SW 1271 (cell line): Measurements from ENCODE around the gene CXCL9.
A peak's percentile ranks its signal among the peaks of the same experiment; 100 is the strongest.
"Not testable (repeated sequence)": the region's sequence is repeated elsewhere in the genome, so short reads cannot be mapped to it uniquely, and the experiment has no call there.

Experiments used
- DNase-seq, 2 experiments: peaks; one replicate each; lab custom pipeline; 2025; lab: John Stamatoyannopoulos, UW

The CXCL9 gene

DNA sequence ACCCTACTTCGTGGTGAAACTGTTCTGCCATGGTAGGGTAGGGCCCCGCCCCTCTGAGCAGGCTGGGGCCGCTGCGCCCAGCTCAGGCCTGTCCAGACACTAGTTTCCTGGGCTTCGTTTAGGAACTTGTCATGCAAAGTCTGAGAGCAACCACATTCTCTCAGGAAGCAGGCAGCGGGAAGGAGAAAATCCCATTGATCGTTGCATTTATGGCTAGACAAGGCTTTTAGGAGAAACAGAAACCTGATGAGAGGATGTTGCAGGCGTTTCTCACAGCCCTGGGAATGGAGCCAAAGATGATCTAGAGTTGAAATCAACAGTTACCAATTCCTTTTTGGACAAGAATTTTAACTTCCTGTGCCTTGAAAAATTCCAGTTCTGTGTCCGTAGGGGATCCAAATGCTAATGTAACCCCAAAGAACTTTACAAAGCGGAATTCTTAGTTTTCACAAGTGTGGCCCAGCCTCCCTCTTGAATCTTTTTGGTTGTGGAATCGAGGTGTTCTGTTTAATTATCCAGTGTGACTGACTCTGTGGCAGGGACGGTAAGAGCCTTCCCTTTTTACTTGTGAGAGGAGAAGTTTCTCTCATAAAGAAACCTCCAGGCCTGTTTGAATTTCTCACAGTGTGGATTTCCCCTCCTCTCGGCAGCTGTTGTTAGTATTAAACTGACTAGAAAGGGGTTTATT lies 4.5 kb upstream of the CXCL9 start:
- no peak for DNase-seq

DNA sequence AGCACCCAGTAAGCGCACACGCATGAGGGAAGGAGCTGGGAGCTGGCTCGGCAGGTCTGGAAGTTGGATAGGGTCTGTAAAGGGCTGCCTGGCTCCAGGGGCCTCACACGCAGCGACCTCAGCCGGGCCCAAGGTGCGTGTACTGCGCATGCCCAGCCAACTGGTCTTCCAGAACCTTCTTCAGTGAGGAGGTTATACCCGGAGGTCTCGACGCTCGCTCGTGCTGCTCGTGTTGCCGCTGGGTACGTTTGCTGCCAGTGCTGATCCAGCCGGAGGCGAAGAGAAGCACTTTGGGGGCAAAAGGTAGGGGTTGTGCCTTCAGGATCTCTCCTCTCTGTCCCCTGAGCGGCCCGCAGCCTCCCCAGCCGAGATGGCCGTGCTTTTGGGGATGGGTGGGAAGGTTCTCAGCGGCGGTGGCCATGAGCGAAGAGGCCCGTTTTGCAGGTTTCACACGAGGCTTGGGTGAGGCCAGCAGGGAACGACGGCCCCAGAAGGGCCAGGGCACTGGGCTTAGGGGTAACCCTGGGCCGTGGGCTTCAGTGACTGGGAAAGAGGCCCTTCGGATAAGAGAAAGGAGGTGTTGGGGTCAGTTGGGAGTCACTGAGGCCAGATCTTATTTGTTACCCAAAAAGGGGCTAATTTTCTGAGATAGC lies 3.8 kb upstream of the CXCL9 start:
- no peak for DNase-seq

DNA sequence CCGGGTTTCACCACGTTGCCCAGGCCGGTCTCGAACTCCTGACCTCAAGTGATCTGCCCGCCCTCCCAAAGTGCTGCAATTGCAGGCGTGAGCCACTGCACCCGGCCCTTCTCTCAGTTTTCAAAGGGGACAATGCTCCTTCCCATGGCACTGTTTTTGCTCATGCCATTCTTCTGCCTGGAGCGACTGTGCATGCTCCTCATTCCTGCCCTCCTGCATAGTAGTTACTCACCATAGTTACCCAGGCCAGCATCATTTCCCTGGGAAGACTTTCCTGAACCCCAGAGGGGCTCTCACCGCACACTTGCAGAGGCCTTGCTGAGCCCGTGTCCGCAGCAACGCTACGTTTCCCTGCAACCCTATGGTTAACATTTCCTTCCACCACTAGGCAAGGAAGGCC lies 3.3 kb upstream of the CXCL9 start:
- DNase-seq, result no peak

DNA sequence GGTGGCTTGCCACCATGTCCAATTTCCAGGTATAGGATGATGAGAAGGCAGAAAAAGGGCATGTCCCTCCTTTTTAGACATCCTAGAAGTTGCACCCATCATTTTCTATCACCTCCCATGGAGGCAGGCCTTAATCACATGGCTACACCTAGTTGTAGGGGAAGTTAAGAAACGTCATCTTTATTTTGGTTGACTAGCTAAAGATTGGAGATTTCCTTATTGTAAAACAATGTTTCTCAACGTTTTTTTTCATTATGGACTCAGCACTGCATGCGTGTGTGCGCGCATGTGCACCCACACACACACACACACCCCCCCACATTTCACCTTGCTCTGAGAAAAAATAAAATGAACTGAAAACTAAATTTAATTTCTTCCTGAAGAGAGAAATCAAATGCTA lies 2.0 kb upstream of the CXCL9 start:
- DNase-seq, result no peak

DNA sequence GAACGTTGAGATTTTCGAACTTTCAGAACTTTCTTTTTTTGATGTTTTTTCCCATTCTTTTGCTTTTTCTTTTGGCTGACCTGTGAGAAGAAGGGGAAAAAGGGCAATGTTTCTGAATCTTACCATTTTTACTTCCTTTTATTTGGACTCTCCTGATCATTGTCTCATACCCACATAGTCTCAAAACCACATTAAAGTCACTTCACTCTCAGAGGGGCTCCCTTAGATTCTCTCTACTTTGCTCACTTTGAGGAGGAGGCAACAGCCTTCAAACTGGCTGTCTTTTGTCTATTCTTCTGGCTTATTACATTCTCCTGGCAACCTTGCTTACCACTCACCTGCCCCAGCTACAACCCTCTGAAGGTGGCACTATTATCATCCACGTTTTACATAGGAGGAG lies 3.7 kb downstream of the CXCL9 start:
- DNase-seq, result no peak

DNA sequence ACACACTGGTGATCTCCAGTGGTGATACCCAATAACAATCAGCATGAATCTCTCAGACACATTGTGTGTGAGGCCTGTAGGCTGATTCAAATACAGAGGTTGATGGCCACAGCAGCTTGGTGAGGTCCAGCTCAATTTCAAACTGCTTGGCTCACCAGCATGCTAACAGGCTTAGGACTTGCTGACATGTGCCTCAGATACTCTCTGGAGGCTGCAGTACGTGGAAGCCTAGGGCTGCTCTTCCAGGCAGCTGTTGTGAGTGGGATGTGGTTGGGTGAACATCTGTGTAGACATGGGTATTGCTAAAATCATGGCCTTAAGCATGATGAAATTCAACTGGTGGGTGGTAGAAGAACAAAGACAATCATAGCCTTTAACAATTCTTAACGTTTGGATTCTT lies 4.3 kb downstream of the CXCL9 start:
- no peak for DNase-seq

DNA sequence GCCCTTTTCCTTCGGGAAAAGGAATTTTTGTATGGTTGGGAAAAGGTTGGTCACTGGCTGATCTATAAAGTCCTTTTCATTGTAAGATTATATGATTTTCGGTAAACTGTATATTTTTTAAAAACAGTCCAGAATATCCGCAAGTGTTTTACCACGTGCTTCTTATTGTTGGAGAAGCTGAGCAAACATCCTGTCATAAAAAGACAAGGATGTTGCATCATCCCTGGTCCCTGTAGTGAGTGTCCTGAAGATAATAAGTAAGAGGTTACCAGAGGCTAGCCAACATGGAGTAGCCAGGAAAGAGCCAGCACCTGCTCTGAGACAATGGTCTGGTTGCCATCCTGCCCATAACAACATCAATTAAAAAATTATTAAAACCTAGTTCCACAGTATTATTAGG lies 5.1 kb downstream of the CXCL9 start:
- no peak for DNase-seq

DNA sequence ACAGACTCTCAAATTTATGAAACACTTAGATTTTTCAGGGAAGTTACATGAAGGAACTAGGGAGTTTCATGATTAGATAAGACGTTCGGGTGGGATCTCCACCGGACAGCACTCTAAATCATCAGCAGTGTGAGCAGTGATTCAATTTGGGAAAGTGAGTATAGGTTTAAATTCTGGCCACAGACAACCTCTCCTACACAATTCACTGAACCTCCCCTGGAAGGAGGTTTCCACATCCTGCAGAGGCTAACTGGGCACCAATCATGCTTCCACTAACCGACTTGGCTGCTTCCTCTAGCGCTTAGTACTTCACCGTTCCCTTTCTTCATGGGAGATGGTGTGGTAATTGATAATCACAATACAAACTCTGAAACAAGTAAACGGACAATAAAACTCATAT lies 5.6 kb downstream of the CXCL9 start:
- DNase-seq, result no peak

DNA sequence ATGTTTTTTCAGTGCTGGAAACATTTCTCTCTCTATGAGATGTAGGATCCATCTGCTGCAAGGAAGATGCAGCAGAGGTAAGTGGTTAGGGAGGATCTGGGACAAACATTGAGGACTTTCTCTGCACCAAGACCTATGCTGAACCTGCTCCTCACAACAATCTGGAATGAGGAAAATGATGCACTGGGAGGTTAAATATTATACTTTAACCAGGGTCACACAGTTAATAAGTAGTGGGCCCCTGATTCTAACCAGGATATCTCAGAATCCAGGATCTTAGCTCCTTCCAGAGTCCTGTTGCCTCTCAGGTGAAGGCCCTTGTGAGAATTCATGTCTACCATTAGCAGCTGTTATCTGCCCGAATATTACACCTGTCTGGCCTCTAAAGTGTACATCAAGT lies 7.0 kb downstream of the CXCL9 start:
- no peak for DNase-seq

DNA sequence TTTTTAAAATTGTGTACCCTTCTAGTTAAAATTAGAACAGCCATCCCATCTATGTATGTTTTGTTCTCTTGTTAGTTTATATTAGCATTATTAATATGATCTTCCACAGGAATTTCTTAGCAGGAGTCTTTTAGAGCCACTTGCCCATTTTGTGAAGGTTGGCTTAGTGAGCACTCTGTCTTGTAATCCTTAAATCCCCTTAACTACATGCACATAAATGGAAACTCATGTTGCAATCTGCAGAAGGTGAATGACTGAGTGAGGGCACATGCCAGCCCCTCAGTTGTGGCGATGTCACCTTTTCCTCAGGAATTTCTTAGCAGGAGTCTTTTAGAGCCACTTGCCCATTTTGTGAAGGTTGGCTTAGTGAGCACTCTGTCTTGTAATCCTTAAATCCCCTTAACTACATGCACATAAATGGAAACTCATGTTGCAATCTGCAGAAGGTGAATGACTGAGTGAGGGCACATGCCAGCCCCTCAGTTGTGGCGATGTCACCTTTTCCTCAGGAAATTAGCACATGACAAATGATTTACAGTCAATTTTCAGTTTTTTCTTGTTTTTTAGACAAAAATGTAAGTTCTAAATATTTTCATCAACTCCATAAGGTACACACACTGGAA lies 8.7 kb downstream of the CXCL9 start:
- not testable (repeated sequence) for DNase-seq

DNA sequence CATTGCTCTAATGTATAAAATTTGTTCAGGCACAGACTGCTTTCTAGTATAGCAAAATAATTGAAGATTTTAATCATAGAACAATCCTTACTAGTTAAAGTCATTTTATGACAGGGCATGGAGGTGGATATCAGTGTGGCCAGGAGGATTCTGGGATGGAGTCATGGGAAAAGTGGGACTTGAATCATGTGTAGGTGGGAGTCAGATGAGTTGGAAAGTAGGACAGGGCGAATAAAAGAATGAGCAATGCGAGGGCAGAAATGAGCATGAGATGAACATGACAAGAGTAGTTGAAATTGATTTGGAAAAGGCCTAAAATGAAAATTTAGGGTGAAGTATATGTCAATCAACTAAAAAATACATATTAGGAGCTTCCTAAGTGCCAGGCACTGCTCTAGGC lies 9.4 kb downstream of the CXCL9 start:
- DNase-seq, result no peak

DNA sequence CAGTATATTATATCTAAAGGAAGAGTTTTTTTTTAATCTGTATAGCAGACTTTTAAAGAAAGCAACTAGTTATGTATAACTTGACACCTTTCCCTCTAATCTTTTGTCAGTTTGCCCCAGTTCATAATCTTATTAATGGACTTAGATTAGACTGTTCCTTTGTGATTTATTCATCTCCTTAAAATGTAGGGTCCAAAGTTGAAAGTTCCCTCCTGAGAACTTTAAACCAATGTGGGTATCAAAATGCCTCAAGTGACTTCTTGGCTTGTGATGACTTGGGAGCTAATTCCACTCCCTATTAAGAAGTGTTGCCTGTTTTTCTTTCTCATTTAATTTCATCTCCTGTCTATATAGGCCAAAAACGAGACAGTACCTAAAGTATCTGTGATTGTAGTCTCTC lies 10.2 kb downstream of the CXCL9 start:
- DNase-seq, result no peak

DNA sequence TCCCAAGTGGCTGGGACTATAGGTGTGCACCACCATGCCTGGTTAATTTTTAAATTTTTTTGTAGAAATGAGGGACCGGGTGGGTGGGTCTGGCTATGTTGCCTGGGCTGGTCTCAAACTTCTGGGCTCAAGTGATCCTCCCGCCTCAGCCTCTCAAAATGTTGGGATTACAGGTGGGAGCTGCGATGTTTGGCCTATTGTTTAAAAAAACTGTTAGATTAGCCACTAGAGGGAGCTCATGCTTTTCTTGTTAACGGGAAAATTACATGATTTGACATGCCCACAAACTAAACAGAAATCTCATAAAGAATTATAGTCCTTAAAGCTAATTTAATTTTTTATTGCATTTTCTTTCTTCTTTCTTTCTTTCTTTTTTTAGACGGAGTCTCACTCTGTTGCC lies 11.6 kb downstream of the CXCL9 start:
- peak; percentile 1 to 28 for DNase-seq

DNA sequence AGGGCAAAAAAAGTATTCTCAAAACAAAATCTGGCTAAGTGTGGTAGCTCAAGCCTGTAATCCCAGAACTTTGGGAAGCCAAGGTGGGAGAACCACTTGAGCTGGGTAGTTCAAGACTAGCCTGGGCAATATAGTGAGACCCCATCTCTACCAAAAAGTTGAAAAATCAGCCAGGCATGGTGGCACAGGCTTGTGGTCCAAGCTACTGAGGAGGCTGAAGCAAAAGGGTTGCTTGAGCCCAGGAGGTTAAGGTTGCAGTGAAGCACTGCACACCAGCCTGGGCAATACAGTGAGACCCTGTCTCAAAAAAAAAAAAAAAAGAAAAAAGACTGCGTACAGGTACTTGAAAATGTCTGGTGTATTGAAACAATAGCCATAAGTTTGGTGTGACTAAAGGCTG lies 14.8 kb downstream of the CXCL9 start:
- no peak for DNase-seq

DNA sequence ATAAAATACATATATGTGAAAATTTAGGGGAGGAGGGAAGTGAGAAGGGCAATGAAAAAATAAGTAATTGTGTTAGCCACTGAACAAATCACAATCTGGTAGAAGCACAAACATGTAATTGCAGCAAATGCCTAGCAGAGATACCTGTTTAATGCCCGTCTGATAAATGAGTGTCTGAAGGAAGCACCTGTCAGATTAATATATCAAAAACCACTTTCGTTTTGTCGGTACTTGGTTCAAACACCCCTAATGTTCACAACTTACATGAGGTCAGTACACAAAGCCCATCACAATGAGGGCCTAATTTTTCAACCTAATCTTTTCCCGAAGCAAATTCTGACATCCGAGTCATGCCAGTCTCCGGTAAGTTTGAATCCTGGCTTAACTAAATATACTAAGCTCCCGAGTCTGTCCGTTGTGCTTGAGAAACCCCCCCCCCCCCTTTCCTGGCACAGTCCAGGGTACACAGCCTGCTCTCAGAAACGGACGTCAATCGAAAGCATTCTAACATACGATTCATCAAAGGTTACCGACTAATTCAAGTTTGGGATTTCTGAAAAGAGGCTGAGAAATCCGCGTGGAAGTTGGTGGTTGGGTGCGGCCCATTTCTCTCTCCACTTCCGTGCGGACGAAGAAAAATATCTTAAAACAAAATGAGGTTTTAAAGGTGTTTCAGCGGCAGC lies 17.3 kb downstream of the CXCL9 start:
- no peak for DNase-seq

DNA sequence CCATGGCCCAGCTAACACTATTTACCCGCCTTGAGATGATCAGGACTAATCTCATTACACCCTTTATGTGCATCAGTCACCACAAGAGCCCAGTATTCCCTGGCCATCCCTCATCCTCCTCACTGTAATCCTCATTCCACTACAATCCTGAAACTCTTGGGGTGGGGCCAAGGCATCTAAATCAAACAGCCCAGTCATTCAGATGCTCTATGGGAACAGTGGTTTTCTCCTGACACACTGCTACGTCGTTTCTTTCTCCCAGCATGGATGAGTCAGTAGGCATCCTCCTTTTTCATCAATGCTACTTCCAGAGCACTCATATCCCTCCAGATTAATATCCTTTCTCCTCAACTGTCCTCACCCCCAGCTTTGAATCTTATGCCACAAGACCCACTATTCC lies 22.2 kb downstream of the CXCL9 start:
- DNase-seq, result no peak

DNA sequence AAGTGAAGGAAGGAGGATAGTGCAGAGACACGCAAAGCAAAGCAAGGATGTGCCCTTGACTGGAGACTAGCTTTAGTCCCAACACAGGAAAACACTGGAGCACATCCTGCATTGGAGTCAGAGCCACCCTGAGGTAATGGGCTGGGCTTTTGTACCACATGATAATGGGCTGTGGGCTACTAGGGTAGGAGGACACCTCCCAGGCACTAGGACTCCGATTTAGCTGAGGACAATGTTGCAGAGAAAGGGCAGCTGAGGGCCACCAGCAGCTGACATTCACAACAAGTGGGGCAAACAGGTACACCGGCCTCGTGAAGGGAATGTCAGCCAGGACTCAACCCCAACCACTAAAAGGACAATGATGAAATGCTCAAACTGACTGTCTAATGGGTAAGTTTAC lies 26.7 kb downstream of the CXCL9 start:
- no peak for DNase-seq

DNA sequence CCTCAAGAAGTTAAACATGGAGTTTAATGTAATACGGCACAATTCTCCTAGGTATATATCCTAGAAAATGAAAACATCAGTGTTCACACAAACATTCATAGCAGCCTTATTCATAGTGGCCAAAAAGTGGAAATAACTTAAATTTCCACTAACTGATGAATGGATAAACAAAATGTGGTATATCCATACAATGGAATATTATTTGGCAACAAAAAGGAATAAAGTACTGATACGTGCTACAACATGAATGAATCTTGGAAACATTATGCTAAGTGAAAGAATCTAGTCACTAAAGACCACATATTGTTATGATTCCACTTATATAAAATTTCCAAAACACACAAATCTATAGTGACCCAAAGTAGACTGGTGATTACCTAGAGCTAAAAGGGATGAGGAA lies 31.1 kb downstream of the CXCL9 start:
- no peak for DNase-seq

DNA sequence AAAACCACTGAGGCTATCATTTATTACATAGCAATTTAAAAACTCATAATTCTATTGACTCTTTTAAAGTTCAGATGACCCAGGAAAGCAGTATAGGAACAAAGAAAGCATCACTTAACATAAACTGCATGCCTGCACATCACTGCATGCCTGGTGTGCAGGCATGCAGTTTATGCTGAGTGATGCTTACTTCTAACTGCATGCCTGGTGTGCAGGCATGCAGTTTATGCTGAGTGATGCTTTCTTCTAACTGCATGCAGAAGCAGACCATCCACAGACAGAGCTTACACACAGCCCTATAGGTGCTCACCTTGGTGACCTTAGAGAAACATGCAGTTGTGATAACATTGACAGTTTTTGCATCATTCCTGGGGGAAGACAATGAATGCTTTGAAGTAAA lies 33.5 kb downstream of the CXCL9 start:
- no peak for DNase-seq

DNA sequence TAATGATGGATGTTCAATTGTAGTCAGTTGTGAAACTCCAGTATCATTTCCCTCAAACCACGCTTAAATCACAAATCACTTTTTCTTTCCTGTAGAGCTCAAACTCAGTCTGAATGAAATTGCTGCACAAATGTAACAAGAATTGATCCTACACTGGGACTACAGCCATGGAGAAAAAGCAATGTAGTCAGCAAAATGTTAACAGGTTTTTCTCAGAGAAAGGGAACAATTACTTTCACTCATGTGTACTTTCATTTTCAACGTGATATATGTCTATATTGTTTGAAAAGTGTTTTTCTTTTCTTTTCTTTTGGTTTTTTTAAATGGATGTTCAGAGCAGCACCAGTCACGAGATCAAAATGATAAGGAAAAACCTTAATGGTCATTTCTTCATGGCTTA lies 39.2 kb downstream of the CXCL9 start:
- DNase-seq, result no peak

DNA sequence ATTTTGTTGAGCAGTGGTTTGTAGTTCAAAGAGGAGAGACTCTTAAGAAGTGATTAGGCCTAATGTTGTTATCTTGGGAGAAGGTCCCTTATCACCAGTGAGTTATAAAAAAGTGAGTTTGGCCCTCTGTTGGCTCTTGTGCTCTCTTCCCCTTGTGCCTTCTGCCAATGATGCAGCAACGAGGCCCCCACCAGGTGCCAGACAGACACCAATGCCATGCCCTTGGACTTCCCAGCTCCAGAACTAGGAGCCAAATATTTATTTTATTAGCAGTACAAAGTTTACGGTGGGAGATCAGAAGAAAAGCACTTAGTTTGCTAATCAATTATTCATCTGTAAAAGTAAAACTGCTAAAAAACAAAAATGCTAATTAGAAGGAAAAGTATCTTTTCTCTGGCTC lies 43.8 kb downstream of the CXCL9 start:
- DNase-seq, result no peak

DNA sequence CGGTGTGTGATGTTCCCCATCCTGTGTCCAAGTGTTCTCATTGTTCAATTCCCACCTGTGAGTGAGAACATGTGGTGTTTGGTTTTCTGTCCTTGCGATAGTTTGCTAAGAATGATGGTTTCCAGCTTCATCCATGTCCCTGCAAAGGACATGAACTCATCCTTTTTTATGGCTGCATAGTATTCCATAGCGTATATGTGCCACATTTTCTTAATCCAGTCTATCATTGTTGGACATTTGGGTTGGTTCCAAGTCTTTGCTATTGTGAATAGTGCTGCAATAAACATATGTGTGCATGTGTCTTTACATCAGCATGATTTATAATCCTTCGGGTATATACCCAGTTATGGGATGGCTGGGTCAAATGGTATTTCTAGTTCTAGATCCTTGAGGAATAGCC lies 45.2 kb downstream of the CXCL9 start:
- not testable (repeated sequence) for DNase-seq

DNA sequence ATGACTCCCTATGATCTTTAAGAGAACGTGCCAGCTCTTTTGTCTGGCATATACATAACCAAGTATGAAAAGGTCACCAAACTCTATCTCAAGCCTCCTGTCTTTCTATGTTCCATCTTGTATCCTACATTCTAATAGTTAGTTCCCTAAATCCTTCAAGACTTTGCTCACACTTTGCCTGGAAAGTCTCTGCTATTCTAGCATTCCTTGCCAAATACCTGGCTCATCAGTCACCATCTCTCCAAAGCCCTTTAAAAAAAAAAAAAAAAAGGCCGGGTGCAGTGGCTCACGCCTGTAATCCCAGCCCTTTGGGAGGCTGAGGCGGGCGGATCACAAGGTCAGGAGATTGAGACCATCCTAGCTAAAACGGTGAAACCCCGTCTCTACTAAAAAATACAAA lies 48.8 kb downstream of the CXCL9 start:
- DNase-seq, result not testable (repeated sequence)
